CD14-positive monocyte (primary cell): Measurements from ENCODE around the gene SYS1. TPM values are rescaled to one million over a fixed set of nuclear protein-coding genes. Genes with fewer than 3 reads are reported as not detected.
A peak's percentile ranks its signal among the peaks of the same experiment; 100 is the strongest.

ENCODE experiments used
- DNase-seq, 3 donors: peaks; one replicate each; pipeline ENCODE4 v3.0.0-alpha.2; 2011 to 2022
- H2AFZ ChIP-seq: 2 replicates; pipeline ENCODE4 v1.6.0; 2012; ENCODE audit warnings: mild to moderate bottlenecking, low read depth, low read length, inconsistent platforms; ENCODE audit not compliant: insufficient read depth, poor library complexity, severe bottlenecking
- H3K27ac ChIP-seq, 2 donors: 1 replicate in 1 of 2; 2 replicates in 1 of 2; pipeline ENCODE4 v1.5.1; 2012 to 2013; ENCODE audit warnings: low read length in 2 of 2, control low read depth in 1 of 2, inconsistent platforms in 1 of 2, low read depth in 1 of 2, mild to moderate bottlenecking in 1 of 2
- H3K27me3 ChIP-seq, 2 donors: one replicate each; pipeline versions ENCODE4 v1.6.0 to v1.6.1; 2011 to 2013; ENCODE audit warnings: low read length in 2 of 2; ENCODE audit not compliant: control insufficient read depth in 2 of 2, insufficient read depth in 2 of 2
- H3K36me3 ChIP-seq, 2 donors: replicated peaks in 1 of 2; 1 replicate in 1 of 2; 2 replicates in 1 of 2; pipeline versions ENCODE4 v1.5.1 to v1.6.1; 2012 to 2013; ENCODE audit warnings: low read length in 2 of 2, control low read depth in 1 of 2, inconsistent platforms in 1 of 2, mild to moderate bottlenecking in 1 of 2; ENCODE audit not compliant: insufficient read depth in 2 of 2, control insufficient read depth in 1 of 2
- H3K4me1 ChIP-seq, 2 donors: 1 replicate in 1 of 2; 2 replicates in 1 of 2; pipeline versions ENCODE4 v1.5.1 to v1.6.1; 2012 to 2013; ENCODE audit warnings: low read length in 2 of 2, control low read depth in 1 of 2, inconsistent platforms in 1 of 2, mild to moderate bottlenecking in 1 of 2, moderate library complexity in 1 of 2; ENCODE audit not compliant: insufficient read depth in 2 of 2, control insufficient read depth in 1 of 2
- H3K4me2 ChIP-seq: replicated peaks from 2 replicates; pipeline ENCODE3; 2012; ENCODE audit warnings: low read length, moderate library complexity, mild to moderate bottlenecking; ENCODE audit not compliant: poor library complexity, severe bottlenecking; ENCODE audit errors: extremely low read depth
- H3K4me3 ChIP-seq, 3 experiments: fragments of 200-600 bp in 1 of 3; sonication (generic) in 1 of 3; replicated peaks in 1 of 3; 1 replicate in 2 of 3; 2 replicates in 1 of 3; pipeline ENCODE4 v1.5.1; 2011 to 2013; ENCODE audit warnings: low read length in 3 of 3, mild to moderate bottlenecking in 3 of 3, control low read depth in 2 of 3, low read depth in 2 of 3, inconsistent platforms in 1 of 3, moderate library complexity in 1 of 3
- H3K79me2 ChIP-seq: 2 replicates; pipeline ENCODE4 v1.6.0; 2012; ENCODE audit warnings: mild to moderate bottlenecking, control low read depth, inconsistent platforms, low read length, moderate library complexity; ENCODE audit not compliant: insufficient read depth
- H3K9ac ChIP-seq: 2 replicates; pipeline ENCODE4 v1.6.0; 2017; ENCODE audit warnings: low read length, mild to moderate bottlenecking; ENCODE audit not compliant: insufficient read depth, poor library complexity, severe bottlenecking
- H3K9me3 ChIP-seq, 2 donors: replicated peaks in 1 of 2; 1 replicate in 1 of 2; 2 replicates in 1 of 2; pipeline versions ENCODE4 v1.5.1 to v1.6.1; 2012 to 2013; ENCODE audit warnings: low read length in 2 of 2, control low read depth in 1 of 2; ENCODE audit not compliant: control insufficient read depth in 1 of 2, insufficient read depth in 1 of 2
- H4K20me1 ChIP-seq: 2 replicates; pipeline ENCODE4 v1.6.0; 2012; ENCODE audit warnings: mild to moderate bottlenecking, low read length, control low read depth, moderate library complexity; ENCODE audit not compliant: insufficient read depth
- H3K27ac Mint-ChIP-seq, 7 donors: one replicate each; pipeline ENCODE4 v1.8.0; 2020; ENCODE audit warnings: mild to moderate bottlenecking in 7 of 7, mixed read lengths in 7 of 7, moderate library complexity in 6 of 7, inconsistent platforms in 2 of 7
- H3K27me3 Mint-ChIP-seq, 3 donors: one replicate each; pipeline ENCODE4 v1.8.0; 2021 to 2022; ENCODE audit warnings: low read depth in 3 of 3, mild to moderate bottlenecking in 3 of 3, mixed read lengths in 3 of 3, moderate library complexity in 3 of 3, inconsistent platforms in 1 of 3
- H3K36me3 Mint-ChIP-seq, 2 donors: one replicate each; pipeline ENCODE4 v1.8.0; 2020; ENCODE audit warnings: mixed read lengths in 2 of 2, inconsistent platforms in 1 of 2, mild to moderate bottlenecking in 1 of 2
- H3K4me1 Mint-ChIP-seq: one replicate; pipeline ENCODE4 v1.8.0; 2020; ENCODE audit warnings: mild to moderate bottlenecking, mixed read lengths
- H3K4me3 Mint-ChIP-seq, 2 donors: one replicate each; pipeline ENCODE4 v1.8.0; 2020; ENCODE audit warnings: mild to moderate bottlenecking in 2 of 2, mixed read lengths in 2 of 2, moderate library complexity in 1 of 2
- H3K9me3 Mint-ChIP-seq, 7 donors: one replicate each; pipeline ENCODE4 v1.8.0; 2020 to 2022; ENCODE audit warnings: mixed read lengths in 7 of 7, mild to moderate bottlenecking in 6 of 7, moderate library complexity in 6 of 7, inconsistent platforms in 2 of 7
- CTCF ChIP-seq: fragments of 200-600 bp; IDR thresholded peaks from one replicate; pipeline ENCODE4 v1.8.0; 2022; ENCODE audit warnings: antibody characterized with exemption, mild to moderate bottlenecking
- WGBS: methylation state at CpG from one replicate; pipeline ENCODE4 v1.1.5; 2013; ENCODE audit warnings: missing lambda C conversion rate; ENCODE audit not compliant: insufficient coverage; 5-methylcytosine and 5-hydroxymethylcytosine counted together
- intact Hi-C, 2 donors: fragments of 100-400 bp; cut with micrococcal nuclease; formaldehyde crosslinking; loops; one replicate each; pipeline versions ENCODE4 v1.15.0 to v1.15.1; 2023
- polyA plus RNA-seq, 3 donors: library from polyadenylated mRNA; depleted of rRNA in 1 of 3; unstranded in 2 of 3; stranded (reverse) in 1 of 3; fragments of 300-500 nt in 2 of 3; fragments of >200 nt in 1 of 3; fragmentation: Illumina TruSeq in 2 of 3; gene quantifications; 1 replicate in 2 of 3; 2 replicates in 1 of 3; pipeline ENCODE4 v1.2.3, GENCODE V29; 2012 to 2021

SYS1 gene
- polyA plus RNA-seq, 3 donors = 16.8 to 23.1 (median 22.1) TPM

- 100% methylated on average over 1 of the region's 3 CpGs for WGBS
- no peak overlapping the region for H3K4me2 ChIP-seq
- no peak overlapping the region for H3K27ac ChIP-seq
- H3K9me3 Mint-ChIP-seq = peaks cover 0 to 3% (median 0%) of the 10 kb centered on the region in 7 donors
- no peak overlapping the region for H3K4me3 Mint-ChIP-seq
- intact Hi-C loops = loop anchor here in 1 of 2 donors (5.0 kb wide), 2 partner anchors 37 to 67 kb away; partner anchors contain the start of gene DBNDD2
- peaks cover 18 to 25% of the 10 kb centered on the region in 2 donors for H3K36me3 ChIP-seq
- H3K9ac ChIP-seq = no peak overlapping the region
- no peaks in the 10 kb centered on the region for H3K9me3 ChIP-seq
- H3K36me3 Mint-ChIP-seq = peaks cover 53% of the 10 kb centered on the region in 2 donors
- no peak for DNase-seq
- H3K4me3 ChIP-seq = no peak overlapping the region
- H3K27me3 Mint-ChIP-seq = peaks cover 2 to 11% (median 10%) of the 10 kb centered on the region in 3 donors
- no peak overlapping the region for H3K27ac Mint-ChIP-seq
- no peak for TF ChIP-seq CTCF
- no peak overlapping the region for H2AFZ ChIP-seq
- H4K20me1 ChIP-seq = peaks cover 24% of the 10 kb centered on the region
- peaks cover 46% of the 10 kb centered on the region for H3K4me1 Mint-ChIP-seq
- H3K27me3 ChIP-seq = peaks cover 0 to 3% of the 10 kb centered on the region in 2 donors
- peaks cover 36 to 46% of the 10 kb centered on the region in 2 donors for H3K4me1 ChIP-seq
- no peaks in the 10 kb centered on the region for H3K79me2 ChIP-seq
These were observed 7.7 kb downstream of the SYS1 start for GRCh38 chr20:45370571-45371160.

DNA sequence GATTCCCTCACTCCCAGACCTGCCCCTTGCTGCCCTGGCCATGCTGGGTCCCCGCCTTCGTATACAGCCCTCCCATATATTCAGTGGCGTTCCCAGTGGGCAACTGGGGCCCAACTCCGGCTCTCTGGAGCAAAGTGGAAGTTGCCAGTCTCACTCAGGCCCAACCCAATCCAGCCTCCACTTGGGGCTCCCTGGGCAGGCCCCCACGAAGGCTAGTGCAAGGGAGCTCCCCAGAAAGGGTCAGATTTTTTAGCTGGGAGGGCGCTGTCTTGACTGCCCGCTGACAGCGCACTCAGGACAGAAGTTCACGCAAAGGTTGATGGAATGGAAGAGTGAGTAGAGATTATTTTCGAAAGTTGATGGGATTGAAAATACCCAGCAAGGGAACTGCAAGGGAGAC lies 9.3 kb downstream of the SYS1 start:
- Histone ChIP-seq H3K4me3 (peak overlapping the region in 1 of 3 experiments; percentile 77), H3K27me3 (peaks cover 0 to 3% of the 10 kb centered on the region in 2 donors), H2AFZ (no peak overlapping the region), H3K36me3 (peaks cover 2 to 9% of the 10 kb centered on the region in 2 donors), H4K20me1 (peaks cover 12% of the 10 kb centered on the region), H3K9me3 (no peaks in the 10 kb centered on the region), H3K9ac (no peak overlapping the region), H3K4me2 (peak overlapping the region; percentile 81), H3K27ac (no peak overlapping the region), H3K79me2 (no peaks in the 10 kb centered on the region), H3K4me1 (peaks cover 35 to 41% of the 10 kb centered on the region in 2 donors)
- Mint-ChIP-seq H3K4me1 (peaks cover 41% of the 10 kb centered on the region), H3K27ac (peak overlapping the region in 1 of 7 donors; percentile 29), H3K36me3 (peaks cover 39 to 44% of the 10 kb centered on the region in 2 donors), H3K4me3 (peak overlapping the region; percentile 73 to 86), H3K9me3 (peaks cover 0 to 3% (median 0%) of the 10 kb centered on the region in 7 donors), H3K27me3 (peaks cover 2 to 11% (median 10%) of the 10 kb centered on the region in 3 donors)
- DNase-seq = no peak
- intact Hi-C loops = loop anchor here in 1 of 2 donors (5.0 kb wide), 2 partner anchors 35 to 65 kb away; partner anchors contain the start of gene DBNDD2
- 95% methylated on average over 6 of the region's 10 CpGs for WGBS
- TF ChIP-seq CTCF = no peak
